Small intestine (tissue), 7 donors: ENCODE measurements around the gene SRMS. TPM values are rescaled to one million over a fixed set of nuclear protein-coding genes. Genes with fewer than 3 reads are reported as not detected.

Experiments
- DNase-seq, 2 donors: peaks; one replicate each; pipeline versions ENCODE4 v3.0.0 to v3.0.0-alpha.2; 2013
- FAIRE-seq: peaks from 2 replicates; lab custom pipeline; 2012; peaks lifted over from hg19 to GRCh38; lab: Jason Lieb, UNC
- H3K27ac ChIP-seq, 3 donors: one replicate each; pipeline ENCODE4 v1.5.1; 2013; ENCODE audit warnings: low read length in 2 of 3, mild to moderate bottlenecking in 2 of 3, control low read depth in 1 of 3, inconsistent platforms in 1 of 3, low read depth in 1 of 3, moderate library complexity in 1 of 3
- H3K27me3 ChIP-seq, 3 donors: one replicate each; pipeline ENCODE4 v1.6.1; 2013; ENCODE audit warnings: low read length in 3 of 3, inconsistent platforms in 1 of 3; ENCODE audit not compliant: control insufficient read depth in 3 of 3, insufficient read depth in 3 of 3
- H3K36me3 ChIP-seq, 3 donors: one replicate each; pipeline ENCODE4 v1.6.1; 2013; ENCODE audit warnings: low read length in 3 of 3, inconsistent platforms in 1 of 3, low read depth in 1 of 3, mild to moderate bottlenecking in 1 of 3, moderate library complexity in 1 of 3; ENCODE audit not compliant: control insufficient read depth in 3 of 3, insufficient read depth in 2 of 3
- H3K4me1 ChIP-seq, 3 donors: one replicate each; pipeline ENCODE4 v1.6.1; 2013; ENCODE audit warnings: low read length in 2 of 3, inconsistent platforms in 1 of 3, low read depth in 1 of 3, mild to moderate bottlenecking in 1 of 3, moderate library complexity in 1 of 3; ENCODE audit not compliant: control insufficient read depth in 3 of 3, insufficient read depth in 2 of 3
- H3K4me3 ChIP-seq, 3 donors: one replicate each; pipeline ENCODE4 v1.5.1; 2013; ENCODE audit warnings: low read length in 3 of 3, control low read depth in 1 of 3, inconsistent platforms in 1 of 3, low read depth in 1 of 3, mild to moderate bottlenecking in 1 of 3, moderate library complexity in 1 of 3
- H3K9me3 ChIP-seq, 2 donors: one replicate each; pipeline ENCODE4 v1.6.1; 2013; ENCODE audit warnings: low read depth in 1 of 2, low read length in 1 of 2; ENCODE audit not compliant: control insufficient read depth in 2 of 2, insufficient read depth in 1 of 2
- WGBS, 3 donors: extraction: QIAGEN DNeasy Blood & Tissue Kit; methylation state at CpG; one replicate each; pipeline ENCODE4 v1.1.7; 2013; 5-methylcytosine and 5-hydroxymethylcytosine counted together
- polyA plus RNA-seq, 4 donors: library from polyadenylated mRNA; stranded (reverse) in 3 of 4; unstranded in 1 of 4; fragments of 200-250 nt in 3 of 4; fragments of 120-200 nt in 1 of 4; gene quantifications; one replicate each; pipeline versions ENCODE4 v1.2.1 to v1.2.3, GENCODE V29; 2013
- donor health status: healthy with polysubstance abuse.
- donor health status: control.
- donor health status: control.
- donor health status: Bipolar disorder and iron deficiency.
- donor health status: healthy.

Gene SRMS
- polyA plus RNA-seq, 4 donors, result 0.18 TPM; not detected in 3

DNA sequence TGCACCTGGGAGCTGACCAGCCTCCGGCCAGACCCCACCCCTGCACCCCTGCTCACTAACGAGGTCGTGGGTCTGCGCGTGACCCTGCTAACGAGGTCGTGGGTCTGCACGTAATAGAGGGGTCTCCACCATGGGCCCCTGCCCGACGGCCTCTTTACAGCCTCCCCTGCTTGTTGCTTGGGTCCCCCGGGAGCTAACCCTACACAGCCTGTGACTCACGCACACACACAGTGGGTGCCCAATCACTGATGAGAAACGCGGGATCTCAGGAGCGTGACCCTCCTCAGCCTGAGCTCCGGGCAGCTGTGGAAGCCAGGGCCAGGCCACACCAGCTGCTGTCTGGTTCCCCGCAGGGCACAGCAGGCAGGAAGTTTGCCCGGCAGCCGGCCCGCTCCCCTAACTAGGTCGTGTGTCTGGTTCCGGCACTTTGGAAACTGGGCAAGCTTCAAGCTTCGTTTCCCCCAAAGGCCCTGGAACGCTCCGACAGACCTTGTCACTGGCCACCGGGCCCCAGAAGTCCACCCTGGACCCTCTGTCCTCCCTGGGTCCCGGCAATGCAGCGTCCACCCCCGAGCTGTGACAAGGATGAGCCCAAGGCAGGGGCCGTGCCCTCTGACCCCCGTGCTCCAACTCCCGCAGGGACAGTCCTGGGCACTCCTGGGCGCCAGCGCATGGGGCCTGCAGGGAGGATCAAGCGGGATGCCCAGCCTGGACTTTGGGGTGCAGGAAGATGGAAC lies 11.1 kb downstream of the SRMS start:
- DNase-seq (peak in 1 of 2 donors; percentile 55), FAIRE-seq (no peak)
- Histone ChIP-seq H3K4me3 (peak overlapping the region in 2 of 3 donors; percentile 42 to 71), H3K27ac (peak overlapping the region in 2 of 3 donors; percentile 89 to 98), H3K4me1 (peaks cover 0 to 23% (median 2%) of the 10 kb centered on the region in 3 donors), H3K9me3 (no peaks in the 10 kb centered on the region), H3K27me3 (peaks cover 0 to 9% (median 0%) of the 10 kb centered on the region in 3 donors), H3K36me3 (no peaks in the 10 kb centered on the region)
- WGBS, 3 donors, result 29 to 62% (median 41%) methylated on average over 35 of the region's 35 CpGs

- no peak for FAIRE-seq
- 18 to 52% (median 20%) methylated on average over 30 to 49 of the region's 49 CpGs for WGBS, 3 donors
- peaks cover 0 to 33% (median 2%) of the 10 kb centered on the region in 3 donors for H3K4me1 ChIP-seq
- H3K27ac ChIP-seq, result peak overlapping the region in 2 of 3 donors; percentile 52 to 97
- H3K9me3 ChIP-seq, result no peaks in the 10 kb centered on the region
- H3K4me3 ChIP-seq, result peak overlapping the region in 1 of 3 donors; percentile 2
- peak; percentile 67 to 96 for DNase-seq
- peaks cover 0 to 9% (median 0%) of the 10 kb centered on the region in 3 donors for H3K27me3 ChIP-seq
- no peaks in the 10 kb centered on the region for H3K36me3 ChIP-seq
These were observed 12.5 kb downstream of the SRMS start for GRCh38 chr20:63534831-63535651.

DNA sequence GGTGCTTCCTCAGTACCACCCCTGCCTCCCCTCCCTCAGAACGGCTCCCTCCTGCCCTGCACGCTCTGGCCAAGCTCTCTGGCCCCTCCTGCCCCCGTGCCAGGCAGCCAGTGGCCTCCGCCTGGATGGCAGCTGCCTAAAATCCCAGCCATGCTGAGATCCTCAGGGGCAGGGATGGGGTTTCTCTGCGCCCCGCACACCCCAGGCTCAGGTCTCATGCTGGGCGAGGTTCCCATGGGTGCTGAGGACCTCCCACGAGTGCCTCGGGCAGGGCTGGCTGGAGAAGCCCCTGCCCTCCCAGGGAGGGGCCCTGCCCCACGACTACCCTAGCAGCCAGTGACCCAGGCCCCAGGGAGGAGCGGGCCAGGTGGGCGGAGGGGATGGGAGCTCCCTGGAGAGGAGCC lies 13.1 kb downstream of the SRMS start:
- H3K9me3 ChIP-seq, result no peaks in the 10 kb centered on the region
- peaks cover 0 to 33% (median 2%) of the 10 kb centered on the region in 3 donors for H3K4me1 ChIP-seq
- no peak for DNase-seq
- no peaks in the 10 kb centered on the region for H3K36me3 ChIP-seq
- no peak for FAIRE-seq
- peak overlapping the region in 1 of 3 donors; percentile 2 for H3K4me3 ChIP-seq
- peaks cover 0 to 9% (median 0%) of the 10 kb centered on the region in 3 donors for H3K27me3 ChIP-seq
- peak overlapping the region in 2 of 3 donors; percentile 52 to 97 for H3K27ac ChIP-seq
- WGBS, 3 donors, result 16 to 59% (median 35%) methylated on average over 11 to 12 of the region's 12 CpGs

- Histone ChIP-seq H3K4me1 (peaks cover 0 to 33% (median 2%) of the 10 kb centered on the region in 3 donors), H3K27me3 (peaks cover 0 to 12% (median 0%) of the 10 kb centered on the region in 3 donors), H3K4me3 (peak overlapping the region in 1 of 3 donors; percentile 2), H3K27ac (peak overlapping the region in 2 of 3 donors; percentile 52 to 97), H3K9me3 (no peaks in the 10 kb centered on the region), H3K36me3 (no peaks in the 10 kb centered on the region)
- FAIRE-seq (no peak), DNase-seq (peak in 1 of 2 donors; percentile 75)
- WGBS, 3 donors, result 14 to 62% (median 44%) methylated on average over 26 to 28 of the region's 28 CpGs
These were observed 13.6 kb downstream of the SRMS start for GRCh38 chr20:63533871-63534393.

GRCh38 chr20:63533388-63533787 lies 14.2 kb downstream of the SRMS start:
- peaks cover 0 to 12% (median 0%) of the 10 kb centered on the region in 3 donors for H3K27me3 ChIP-seq
- H3K36me3 ChIP-seq, result no peaks in the 10 kb centered on the region
- H3K4me3 ChIP-seq, result no peak overlapping the region
- no peaks in the 10 kb centered on the region for H3K9me3 ChIP-seq
- DNase-seq (no peak), FAIRE-seq (no peak)
- 79 to 84% (median 82%) methylated on average over 12 to 14 of the region's 14 CpGs for WGBS, 3 donors
- H3K4me1 ChIP-seq, result peaks cover 0 to 33% (median under 1%) of the 10 kb centered on the region in 3 donors
- H3K27ac ChIP-seq, result peak overlapping the region in 1 of 3 donors; percentile 97

- DNase-seq, result no peak
- peaks cover 0 to 30% (median 0%) of the 10 kb centered on the region in 3 donors for H3K4me1 ChIP-seq
- H3K27me3 ChIP-seq, result peaks cover 0 to 12% (median 0%) of the 10 kb centered on the region in 3 donors
- no peak for FAIRE-seq
- H3K4me3 ChIP-seq, result no peak overlapping the region
- H3K27ac ChIP-seq, result no peak overlapping the region
- no peaks in the 10 kb centered on the region for H3K9me3 ChIP-seq
- H3K36me3 ChIP-seq, result no peaks in the 10 kb centered on the region
- WGBS, 3 donors, result 79 to 86% (median 80%) methylated on average over 22 to 24 of the region's 24 CpGs
These were observed 15.0 kb downstream of the SRMS start for GRCh38 chr20:63532449-63532971.

DNA sequence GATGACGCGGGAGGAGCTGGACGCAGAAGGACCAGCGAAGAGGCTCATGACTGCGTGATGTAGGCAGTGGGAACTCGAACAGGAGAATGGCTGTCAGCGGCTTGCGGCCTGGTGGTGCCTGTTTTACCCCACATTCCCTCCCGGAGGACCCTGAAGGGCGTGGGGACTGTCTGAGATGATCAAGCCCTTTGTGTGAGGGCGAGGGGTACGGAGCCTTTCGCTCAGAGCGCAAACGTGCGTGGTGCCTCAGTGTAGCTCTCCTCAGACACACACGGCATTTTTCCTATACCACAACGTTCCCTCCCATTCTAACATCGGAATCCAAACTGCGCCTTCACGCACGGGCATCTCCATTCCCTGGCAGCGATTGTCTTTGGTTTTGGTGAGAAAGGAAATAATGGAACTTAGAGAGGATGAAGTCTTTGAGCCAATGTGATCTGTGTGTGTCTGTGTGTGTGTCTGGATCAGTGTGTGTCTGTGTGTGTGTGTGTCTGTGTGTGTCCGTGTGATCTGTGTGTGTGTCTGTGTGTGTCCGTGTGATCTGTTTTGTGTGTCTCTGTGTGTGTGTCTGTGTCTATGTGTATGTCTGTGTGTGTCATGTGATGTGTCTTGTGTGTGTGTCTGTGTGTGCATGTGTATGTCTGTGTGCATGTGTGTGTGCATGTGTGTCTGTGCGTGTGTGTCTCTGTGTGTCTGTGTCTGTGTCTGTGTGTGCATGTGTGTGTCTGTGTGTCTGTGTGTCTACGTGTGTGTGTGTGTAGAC lies 15.7 kb downstream of the SRMS start:
- Histone ChIP-seq H3K36me3 (no peaks in the 10 kb centered on the region), H3K9me3 (no peaks in the 10 kb centered on the region), H3K4me1 (peaks cover 0 to 25% (median 0%) of the 10 kb centered on the region in 3 donors), H3K4me3 (no peak overlapping the region), H3K27ac (no peak overlapping the region), H3K27me3 (peaks cover 0 to 12% (median 0%) of the 10 kb centered on the region in 3 donors)
- no peak for DNase-seq
- FAIRE-seq, result no peak
- 84 to 86% (median 84%) methylated on average over 27 of the region's 27 CpGs for WGBS, 3 donors
